Left lobe of liver (tissue), 2 donors: ENCODE measurements around the gene GRIA1. TPM values are rescaled to one million over a fixed set of nuclear protein-coding genes. Genes with fewer than 3 reads are reported as not detected.

ENCODE experiments used
- ATAC-seq: fragments of 200-7000 bp; cut with Tn5 transposase; one replicate; pipeline ENCODE4 v1.9.1; 2020; ENCODE audit warnings: mild to moderate bottlenecking, moderate library complexity
- DNase-seq: peaks from one replicate; pipeline ENCODE4 v3.0.0-alpha.2; 2020; ENCODE audit warnings: low spot score
- total RNA-seq: library from RNA; stranded (reverse); gene quantifications from one replicate; pipeline ENCODE4 v1.2.1, GENCODE V29; 2021
- donor health status: DM: no; HTN: no; CAD: no; lungs with moderate emphysema.
- donor health status: DM: no; HTN: yes; CAD: no.

GRIA1 gene
- total RNA-seq, 1 donor from 2014 or later = not detected

DNA sequence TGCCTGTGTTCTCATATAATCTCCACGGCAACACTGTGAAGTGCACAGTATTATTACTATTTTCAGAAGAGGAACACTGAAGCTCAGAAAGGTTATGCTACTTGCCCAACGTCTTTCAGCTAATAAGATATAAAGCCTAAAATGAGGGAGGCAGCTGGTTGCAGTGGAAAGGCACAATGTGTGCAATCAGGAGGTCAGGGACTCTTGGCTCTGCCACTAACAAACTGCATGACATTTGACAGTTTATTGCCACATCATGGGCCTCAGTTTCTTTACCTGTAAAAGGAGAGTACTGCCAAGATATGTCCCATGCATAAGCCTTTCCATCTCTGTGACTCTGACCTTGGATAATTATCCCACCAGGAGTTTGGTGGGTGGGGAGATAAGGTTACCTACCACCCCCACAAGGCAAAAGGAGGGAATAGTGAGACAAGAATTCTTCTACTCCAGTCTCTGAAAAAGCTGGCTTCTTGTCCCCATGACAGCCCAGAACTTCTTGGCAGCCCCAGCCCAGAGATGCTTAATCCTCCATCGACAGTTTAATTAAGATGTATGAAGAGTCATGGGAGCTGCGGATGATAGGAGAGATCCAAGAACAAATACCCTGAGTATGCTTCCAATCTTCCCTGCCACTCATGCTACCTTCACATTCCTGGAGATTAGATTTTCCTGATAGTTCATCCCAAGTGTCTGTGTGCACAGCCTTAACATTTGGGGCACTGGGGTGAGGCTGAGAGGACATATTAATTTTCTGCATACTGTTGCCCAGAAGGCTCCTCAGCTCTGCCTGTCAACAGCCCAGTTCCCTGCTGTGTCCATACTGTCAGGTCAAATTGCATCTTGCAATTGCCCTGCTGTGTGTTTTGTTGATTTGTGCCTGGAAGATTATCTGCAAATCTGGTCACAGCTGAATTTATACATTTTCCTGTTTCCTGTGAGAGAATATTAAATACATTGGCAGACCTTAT, 277.0 kb downstream of the GRIA1 start:
- ATAC-seq = no peak
- DNase-seq = no peak

DNA sequence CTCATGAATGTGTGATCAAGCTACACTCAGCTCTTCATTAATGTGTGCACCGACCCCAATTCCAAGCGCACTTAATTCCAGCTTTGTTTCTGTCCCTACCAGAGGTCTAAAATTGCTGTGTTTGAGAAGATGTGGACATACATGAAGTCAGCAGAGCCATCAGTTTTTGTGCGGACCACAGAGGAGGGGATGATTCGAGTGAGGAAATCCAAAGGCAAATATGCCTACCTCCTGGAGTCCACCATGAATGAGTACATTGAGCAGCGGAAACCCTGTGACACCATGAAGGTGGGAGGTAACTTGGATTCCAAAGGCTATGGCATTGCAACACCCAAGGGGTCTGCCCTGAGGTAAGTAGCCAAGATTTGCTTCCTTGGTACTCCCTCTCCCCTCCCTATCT, 279.6 kb downstream of the GRIA1 start:
- no peak for ATAC-seq

GRCh38 chr5:153774686-153775085, 284.2 kb downstream of the GRIA1 start:
- ATAC-seq = no peak
- no peak for DNase-seq

More for the DNA sequence above, 279.6 kb downstream of the GRIA1 start:
- no peak for DNase-seq

DNA sequence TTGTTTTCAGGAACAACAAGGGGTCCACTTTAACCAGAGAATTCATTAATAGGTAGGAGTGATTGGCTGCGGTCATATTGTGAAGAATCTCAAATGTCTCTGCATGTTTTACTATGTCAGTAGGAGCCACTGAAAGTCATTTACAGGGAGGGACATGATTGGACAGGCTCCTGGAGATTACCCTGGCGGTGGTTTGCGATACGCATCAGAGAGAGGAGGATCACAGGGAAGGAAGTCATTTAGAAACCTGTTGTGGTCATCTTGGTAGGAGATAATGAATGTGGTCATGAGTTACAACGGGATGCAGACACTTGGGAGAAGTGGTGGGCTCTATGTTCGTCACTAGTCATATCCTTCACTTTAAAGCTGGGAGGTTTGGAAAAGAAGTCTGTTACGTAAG, 285.5 kb downstream of the GRIA1 start:
- no peak for ATAC-seq
- no peak for DNase-seq

DNA sequence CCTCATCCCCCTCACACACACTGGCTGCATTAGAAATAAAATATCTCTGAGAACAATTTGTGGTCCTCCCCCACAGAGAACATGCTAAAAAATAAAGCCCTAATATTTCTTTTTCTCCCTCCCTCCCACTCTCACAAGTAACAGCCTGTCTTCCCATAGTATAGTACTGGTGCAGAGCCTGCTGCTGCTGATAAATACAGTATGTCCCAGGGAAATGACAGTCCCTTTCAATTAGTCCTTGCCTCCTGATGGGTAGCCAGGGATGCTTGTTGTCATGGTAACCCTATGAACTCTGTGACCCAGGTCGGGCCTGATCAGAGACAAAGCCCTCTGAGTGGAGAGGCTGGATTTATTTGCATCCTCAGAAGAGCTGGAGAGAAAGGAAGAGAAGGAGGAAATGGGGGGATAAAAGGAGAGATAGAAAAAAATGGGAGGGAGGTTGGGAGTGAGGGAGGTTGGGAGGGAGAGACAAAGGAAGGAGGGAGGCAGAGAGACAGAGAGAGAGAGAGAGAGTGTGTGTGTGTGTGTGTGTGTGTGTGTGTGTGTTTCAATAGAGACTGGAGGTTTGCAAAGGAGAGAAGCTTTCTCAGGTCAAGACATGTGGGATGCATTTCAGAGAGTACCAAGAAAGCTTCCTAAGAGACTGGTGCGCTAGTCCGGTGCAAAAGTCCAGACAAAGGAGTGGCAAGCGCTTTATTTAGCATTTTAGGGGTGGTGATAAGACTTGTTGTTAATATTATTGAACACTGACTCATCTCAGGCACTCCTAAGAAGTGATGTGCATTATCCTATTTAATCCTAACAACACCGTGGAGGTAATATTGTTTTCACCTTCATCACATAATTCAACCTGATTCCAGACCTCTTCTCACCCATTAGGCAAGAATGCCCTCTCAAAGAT, 287.5 kb downstream of the GRIA1 start:
- ATAC-seq = no peak
- no peak for DNase-seq

GRCh38 chr5:153779836-153780235, 289.4 kb downstream of the GRIA1 start:
- no peak for DNase-seq
- ATAC-seq = no peak

- ATAC-seq (no peak), DNase-seq (no peak)
These were observed 290.6 kb downstream of the GRIA1 start for GRCh38 chr5:153780876-153781705.

- no peak for ATAC-seq
- no peak for DNase-seq
These were observed 292.3 kb downstream of the GRIA1 start for GRCh38 chr5:153782589-153783361.

- ATAC-seq = no peak
- no peak for DNase-seq
These were observed 292.8 kb downstream of the GRIA1 start for GRCh38 chr5:153783362-153783658.

DNA sequence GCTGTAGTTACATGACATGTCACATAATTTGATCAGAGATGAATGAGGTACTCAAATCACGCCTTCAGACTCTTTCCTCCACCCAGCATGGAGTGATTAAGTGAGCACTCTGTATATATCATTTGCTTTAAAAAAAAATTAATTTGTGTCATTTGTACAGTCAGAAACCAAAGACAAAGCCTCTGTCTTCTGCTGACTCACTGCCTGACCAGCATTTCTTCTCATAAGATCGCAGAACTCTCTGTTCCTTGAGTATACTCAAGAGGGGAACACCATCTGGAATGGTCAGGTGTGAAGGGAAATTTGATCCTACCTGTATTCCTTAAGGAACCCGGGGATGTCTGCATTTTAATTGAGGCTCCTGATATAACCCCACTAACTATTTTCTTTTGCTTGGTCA, 293.8 kb downstream of the GRIA1 start:
- DNase-seq (no peak), ATAC-seq (no peak)

- ATAC-seq (no peak), DNase-seq (no peak)
These were observed 300.9 kb downstream of the GRIA1 start for GRCh38 chr5:153791339-153791738.

- ATAC-seq (no peak), DNase-seq (no peak)
These were observed 301.8 kb downstream of the GRIA1 start for GRCh38 chr5:153792305-153792704.

DNA sequence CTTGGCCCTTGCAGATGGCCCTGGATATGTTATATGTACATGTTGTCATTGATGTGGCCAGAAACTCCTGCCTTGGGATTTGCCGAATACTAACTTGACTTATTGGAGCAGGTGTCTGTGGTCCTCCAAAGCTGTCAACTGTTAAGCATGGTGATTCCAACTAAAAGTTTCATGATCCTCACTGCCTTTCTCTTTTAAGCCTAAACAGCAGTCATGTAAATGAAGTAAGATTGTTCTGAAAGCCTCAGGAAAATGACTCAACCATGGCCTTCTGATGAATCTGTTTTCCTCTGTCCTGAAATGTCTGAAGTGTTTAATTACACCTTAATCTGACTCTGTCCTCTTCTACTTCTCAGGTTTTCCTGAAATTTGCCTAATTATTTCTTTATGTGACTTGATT, 303.2 kb downstream of the GRIA1 start:
- DNase-seq = no peak
- ATAC-seq = no peak

DNA sequence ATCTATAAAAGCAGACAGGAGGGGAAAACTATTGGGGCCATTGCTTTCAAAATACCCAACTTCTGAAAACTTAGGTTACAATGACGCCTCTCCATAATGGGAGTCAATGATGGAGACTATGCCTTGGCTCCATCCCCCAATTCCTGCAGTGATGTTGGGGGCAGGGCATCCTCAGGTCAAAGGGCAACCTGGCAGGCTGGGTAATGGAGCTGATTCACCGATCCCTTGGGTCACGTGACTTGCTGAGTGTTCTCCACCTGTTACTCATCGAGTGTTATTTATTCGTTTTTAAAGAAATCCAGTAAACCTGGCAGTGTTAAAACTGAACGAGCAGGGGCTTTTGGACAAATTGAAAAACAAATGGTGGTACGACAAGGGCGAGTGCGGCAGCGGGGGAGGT, 303.9 kb downstream of the GRIA1 start:
- ATAC-seq (no peak), DNase-seq (no peak)

GRCh38 chr5:153796527-153796926, 306.1 kb downstream of the GRIA1 start:
- DNase-seq = no peak

GRCh38 chr5:153797484-153797883, 307.0 kb downstream of the GRIA1 start:
- no peak for ATAC-seq

More at GRCh38 chr5:153796527-153796926, 306.1 kb downstream of the GRIA1 start:
- no peak for ATAC-seq

DNA sequence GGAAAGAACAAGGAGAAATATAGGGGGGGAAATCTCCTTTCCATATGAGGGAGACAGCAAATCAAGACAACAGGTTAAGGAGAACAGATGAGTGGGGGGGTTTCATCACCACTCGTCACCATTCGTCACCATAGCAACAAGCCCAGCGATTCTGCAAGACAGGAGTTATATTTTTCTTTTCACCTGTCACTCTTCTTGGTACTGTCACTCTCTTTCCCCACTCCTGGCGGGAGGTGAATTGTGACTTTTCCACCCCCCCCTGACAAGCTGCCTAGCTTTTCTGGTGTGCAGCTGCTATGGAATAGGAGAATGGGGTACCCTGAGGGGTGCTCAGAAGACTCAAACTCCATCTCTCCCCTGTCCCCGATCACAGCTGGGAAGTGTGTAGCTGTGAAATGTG, 308.4 kb downstream of the GRIA1 start:
- DNase-seq = no peak
- ATAC-seq = no peak

More at GRCh38 chr5:153797484-153797883, 307.0 kb downstream of the GRIA1 start:
- no peak for DNase-seq

DNA sequence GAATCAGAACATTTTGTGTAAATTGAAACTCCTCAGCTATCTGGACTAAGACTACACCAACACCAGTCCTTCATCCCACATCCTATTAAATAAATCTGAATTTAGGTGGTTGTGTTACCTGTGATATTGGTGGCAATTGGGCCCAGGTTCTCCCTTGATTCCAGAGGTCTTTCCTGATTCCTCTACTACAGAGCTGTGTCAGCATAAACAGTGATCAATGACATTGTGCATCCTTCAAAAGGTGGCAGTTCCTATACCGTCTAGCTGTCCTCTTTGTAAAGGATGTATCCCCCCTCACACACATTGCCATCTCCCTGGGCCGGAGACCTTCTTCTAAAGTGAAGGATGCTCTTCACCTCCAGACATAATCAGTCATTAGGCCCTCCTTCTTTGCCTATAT, 309.0 kb downstream of the GRIA1 start:
- ATAC-seq (no peak), DNase-seq (no peak)

DNA sequence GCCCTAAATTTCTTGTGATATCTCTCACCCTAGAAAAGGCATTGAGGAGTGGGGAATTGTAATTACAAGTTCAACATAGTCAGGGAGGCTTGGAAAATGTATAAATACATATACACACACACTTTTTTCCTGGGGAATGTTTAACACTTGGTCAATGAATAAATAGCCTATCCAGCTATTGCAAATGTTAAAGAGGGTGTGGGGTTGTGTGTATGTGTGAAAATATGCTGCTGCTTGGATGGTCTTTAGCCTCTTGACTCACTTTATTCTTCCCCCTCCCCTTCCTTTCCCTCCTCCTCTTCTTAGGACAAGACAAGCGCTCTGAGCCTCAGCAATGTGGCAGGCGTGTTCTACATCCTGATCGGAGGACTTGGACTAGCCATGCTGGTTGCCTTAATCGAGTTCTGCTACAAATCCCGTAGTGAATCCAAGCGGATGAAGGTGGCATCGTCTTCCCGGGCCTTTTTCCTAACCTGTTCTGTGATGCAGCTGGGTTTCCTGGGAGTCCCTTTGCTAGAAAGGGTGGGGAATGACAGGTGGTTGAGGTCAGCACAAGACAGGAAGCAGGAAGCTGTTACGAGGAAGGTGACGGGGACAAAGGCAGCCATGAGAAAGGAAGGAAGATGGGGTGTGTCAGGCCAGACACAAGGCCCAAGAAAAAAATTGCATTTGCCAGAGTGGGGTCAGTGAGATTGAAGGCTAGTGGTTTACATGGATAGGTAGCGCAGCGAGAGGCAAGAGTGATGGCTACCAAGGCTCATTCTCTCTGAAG, 311.8 kb downstream of the GRIA1 start:
- ATAC-seq = no peak
- DNase-seq = no peak
